GM19025 (cell line): ENCODE measurements around the gene GNAS.
A peak's percentile ranks its signal among the peaks of the same experiment; 100 is the strongest.

Source experiments
- ATAC-seq: cut with Tn5 transposase; IDR thresholded peaks from one replicate; pipeline ENCODE4 v1.9.1; 2021; ENCODE audit warnings: mild to moderate bottlenecking, low read depth, moderate library complexity; ENCODE audit not compliant: unreplicated experiment

GNAS gene

GRCh38 chr20:58877976-58878360, 25.5 kb downstream of the GNAS start:
- ATAC-seq: no peak

GRCh38 chr20:58878399-58878798, 25.9 kb downstream of the GNAS start:
- ATAC-seq: no peak

GRCh38 chr20:58880441-58880840, 27.9 kb downstream of the GNAS start:
- ATAC-seq: no peak

- ATAC-seq: no peak
Measured at GRCh38 chr20:58880994-58881752, 28.7 kb downstream of the GNAS start.

- ATAC-seq: no peak
Measured at GRCh38 chr20:58882704-58883089, 30.2 kb downstream of the GNAS start.

GRCh38 chr20:58883241-58883691, 30.8 kb downstream of the GNAS start:
- no peak for ATAC-seq

- no peak for ATAC-seq
Measured at GRCh38 chr20:58884966-58885365, 32.5 kb downstream of the GNAS start.

- no peak for ATAC-seq
Measured at GRCh38 chr20:58886546-58886945, 34.0 kb downstream of the GNAS start.

- no peak for ATAC-seq
Measured at GRCh38 chr20:58888103-58888502, 35.6 kb downstream of the GNAS start.

GRCh38 chr20:58888521-58889333, 36.2 kb downstream of the GNAS start:
- ATAC-seq: peak; percentile 40

GRCh38 chr20:58889334-58889760, 36.8 kb downstream of the GNAS start:
- ATAC-seq: no peak

- no peak for ATAC-seq
Measured at GRCh38 chr20:58889798-58890517, 37.4 kb downstream of the GNAS start.

- ATAC-seq: peak; percentile 26
Measured at GRCh38 chr20:58890518-58891085, 38.1 kb downstream of the GNAS start.

- peak; percentile 26 for ATAC-seq
Measured at GRCh38 chr20:58891086-58891717, 38.7 kb downstream of the GNAS start.

GRCh38 chr20:58891718-58892140, 39.2 kb downstream of the GNAS start:
- ATAC-seq: no peak

- ATAC-seq: no peak
Measured at GRCh38 chr20:58892141-58892931, 39.8 kb downstream of the GNAS start.

GRCh38 chr20:58892932-58893224, 40.4 kb downstream of the GNAS start:
- no peak for ATAC-seq

- no peak for ATAC-seq
Measured at GRCh38 chr20:58893355-58894120, 41.0 kb downstream of the GNAS start.
